Measurements from ENCODE around the gene DDX56. TPM values are rescaled to one million over a fixed set of nuclear protein-coding genes. Genes with fewer than 3 reads are reported as not detected.
A peak's percentile ranks its signal among the peaks of the same experiment; 100 is the strongest.

DDX56 gene
- total RNA-seq, 2 donors from 2014 or later: 41.1 to 90.6 TPM

DNA sequence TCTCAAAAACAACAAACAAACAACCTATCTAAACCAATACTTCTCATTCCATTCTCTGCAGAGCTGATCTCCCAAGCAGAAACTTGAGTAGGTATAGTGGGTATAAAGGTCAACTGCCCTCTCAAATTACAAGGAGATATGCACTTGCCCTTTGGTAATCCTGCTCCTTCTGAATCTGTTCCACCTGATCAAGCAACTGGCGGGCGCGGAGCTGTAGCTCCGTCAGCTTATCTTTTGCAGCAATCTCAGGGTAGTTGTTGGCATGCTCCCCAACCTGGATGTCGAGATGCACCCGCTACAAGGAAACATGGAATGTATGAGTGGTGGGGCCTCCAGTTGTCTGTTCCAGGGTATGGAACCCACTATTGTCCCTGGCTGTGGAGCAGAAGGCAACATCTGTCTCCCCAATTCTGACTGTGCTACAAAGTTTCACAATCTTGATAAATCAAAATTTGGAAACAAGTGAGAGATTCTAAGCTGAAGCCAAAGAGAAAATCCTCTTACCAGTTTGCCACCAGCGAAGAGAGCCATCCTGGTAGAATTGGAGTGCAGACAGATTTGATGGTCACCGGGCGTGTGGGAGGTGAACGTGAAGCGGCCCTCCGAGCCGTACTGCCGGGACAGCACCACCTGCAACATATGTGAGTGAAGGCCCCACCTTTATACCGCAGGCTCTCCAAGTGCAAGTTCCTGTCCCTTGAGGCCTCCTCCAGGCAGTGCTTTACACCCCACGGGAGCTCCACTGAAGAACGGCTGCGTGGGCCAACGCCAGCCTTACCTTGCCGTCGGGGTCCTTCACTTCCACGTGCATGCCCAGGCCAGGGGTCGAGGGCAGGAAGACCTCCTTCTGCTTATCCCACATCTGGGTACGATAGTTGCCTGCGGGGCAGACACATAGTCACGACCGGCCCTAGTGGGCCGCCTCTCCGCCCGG lies 7.5 kb upstream of the DDX56 start:
- Histone ChIP-seq H3K4me1 (peaks cover 14% of the 10 kb centered on the region), H3K27me3 (no peaks in the 10 kb centered on the region), H3K4me3 (peak overlapping the region; percentile 89), H3K9me3 (no peaks in the 10 kb centered on the region), H3K9ac (ENCODE audit: low read depth in 2 of 2, low read length in 2 of 2) (peak overlapping the region; percentile 89 to 95), H3K27ac (peak overlapping the region; percentile 99), H3K36me3 (peaks cover 4% of the 10 kb centered on the region)
- DNase-seq: peak; percentile 55
- TF ChIP-seq, protein P1, sequence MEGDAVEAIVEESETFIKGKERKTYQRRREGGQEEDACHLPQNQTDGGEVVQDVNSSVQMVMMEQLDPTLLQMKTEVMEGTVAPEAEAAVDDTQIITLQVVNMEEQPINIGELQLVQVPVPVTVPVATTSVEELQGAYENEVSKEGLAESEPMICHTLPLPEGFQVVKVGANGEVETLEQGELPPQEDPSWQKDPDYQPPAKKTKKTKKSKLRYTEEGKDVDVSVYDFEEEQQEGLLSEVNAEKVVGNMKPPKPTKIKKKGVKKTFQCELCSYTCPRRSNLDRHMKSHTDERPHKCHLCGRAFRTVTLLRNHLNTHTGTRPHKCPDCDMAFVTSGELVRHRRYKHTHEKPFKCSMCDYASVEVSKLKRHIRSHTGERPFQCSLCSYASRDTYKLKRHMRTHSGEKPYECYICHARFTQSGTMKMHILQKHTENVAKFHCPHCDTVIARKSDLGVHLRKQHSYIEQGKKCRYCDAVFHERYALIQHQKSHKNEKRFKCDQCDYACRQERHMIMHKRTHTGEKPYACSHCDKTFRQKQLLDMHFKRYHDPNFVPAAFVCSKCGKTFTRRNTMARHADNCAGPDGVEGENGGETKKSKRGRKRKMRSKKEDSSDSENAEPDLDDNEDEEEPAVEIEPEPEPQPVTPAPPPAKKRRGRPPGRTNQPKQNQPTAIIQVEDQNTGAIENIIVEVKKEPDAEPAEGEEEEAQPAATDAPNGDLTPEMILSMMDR (IDR thresholded peaks at IDR 0.05): no peak
- intact Hi-C loops (cut with DNase I): loop anchor here (5.0 kb wide), 1 partner anchor 216 kb away; the partner anchor contains the start of gene PPIA

DNA sequence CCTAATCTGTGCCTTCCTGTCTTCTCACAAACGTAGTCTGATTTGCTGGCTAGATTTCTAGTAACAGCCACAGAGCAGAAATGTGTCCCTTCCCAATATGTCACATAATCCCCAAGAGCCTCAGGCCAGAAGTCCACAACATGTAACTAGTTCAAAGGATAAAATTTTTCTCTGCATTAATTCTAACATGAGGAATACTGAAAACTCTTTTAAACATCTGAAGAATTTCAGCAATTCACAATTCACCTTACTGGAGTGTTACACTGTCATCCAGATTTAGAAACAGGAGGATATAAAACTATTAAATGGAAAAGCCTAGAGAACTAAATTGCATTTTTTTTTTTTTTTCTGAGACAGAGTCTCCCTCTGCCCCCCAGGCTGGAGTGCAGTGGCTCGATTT lies 2.5 kb upstream of the DDX56 start:
- TF ChIP-seq, protein P1 (IDR thresholded peaks at IDR 0.05): no peak
- no peaks in the 10 kb centered on the region for H3K9me3 ChIP-seq
- peaks cover 14% of the 10 kb centered on the region for H3K36me3 ChIP-seq
- H3K27ac ChIP-seq: no peak overlapping the region
- intact Hi-C loops (cut with DNase I): no loop called here
- no peaks in the 10 kb centered on the region for H3K27me3 ChIP-seq
- H3K4me1 ChIP-seq: peaks cover 17% of the 10 kb centered on the region
- no peak overlapping the region for H3K4me3 ChIP-seq
- H3K9ac ChIP-seq (ENCODE audit: low read depth in 2 of 2, low read length in 2 of 2): no peak overlapping the region
- DNase-seq: no peak

DNA sequence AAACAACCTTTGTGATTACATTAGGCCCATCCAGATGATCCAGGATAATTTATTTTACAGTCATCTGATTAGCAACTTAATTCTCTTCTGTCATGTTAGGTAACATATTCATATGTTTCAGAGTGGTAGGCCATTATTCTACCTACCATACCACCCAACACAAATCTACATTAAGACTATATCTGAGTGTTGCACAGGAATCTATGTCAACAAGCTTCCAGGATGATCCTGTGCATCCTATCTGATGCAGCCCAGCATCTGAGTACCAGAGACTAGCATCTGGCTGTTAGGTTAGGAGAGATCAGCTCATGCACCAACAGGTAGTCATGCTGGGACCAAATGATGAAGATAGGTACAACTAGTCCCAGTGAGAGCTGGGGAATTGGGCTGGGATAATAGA lies 1.3 kb upstream of the DDX56 start:
- no peaks in the 10 kb centered on the region for H3K27me3 ChIP-seq
- DNase-seq: no peak
- no peak overlapping the region for H3K27ac ChIP-seq
- H3K4me1 ChIP-seq: peaks cover 6% of the 10 kb centered on the region
- H3K4me3 ChIP-seq: no peak overlapping the region
- H3K36me3 ChIP-seq: peaks cover 25% of the 10 kb centered on the region
- no peaks in the 10 kb centered on the region for H3K9me3 ChIP-seq
- TF ChIP-seq, protein P1 (IDR thresholded peaks at IDR 0.05): no peak
- no peak overlapping the region for H3K9ac ChIP-seq (ENCODE audit: low read depth in 2 of 2, low read length in 2 of 2)
- intact Hi-C loops (cut with DNase I): no loop called here

DNA sequence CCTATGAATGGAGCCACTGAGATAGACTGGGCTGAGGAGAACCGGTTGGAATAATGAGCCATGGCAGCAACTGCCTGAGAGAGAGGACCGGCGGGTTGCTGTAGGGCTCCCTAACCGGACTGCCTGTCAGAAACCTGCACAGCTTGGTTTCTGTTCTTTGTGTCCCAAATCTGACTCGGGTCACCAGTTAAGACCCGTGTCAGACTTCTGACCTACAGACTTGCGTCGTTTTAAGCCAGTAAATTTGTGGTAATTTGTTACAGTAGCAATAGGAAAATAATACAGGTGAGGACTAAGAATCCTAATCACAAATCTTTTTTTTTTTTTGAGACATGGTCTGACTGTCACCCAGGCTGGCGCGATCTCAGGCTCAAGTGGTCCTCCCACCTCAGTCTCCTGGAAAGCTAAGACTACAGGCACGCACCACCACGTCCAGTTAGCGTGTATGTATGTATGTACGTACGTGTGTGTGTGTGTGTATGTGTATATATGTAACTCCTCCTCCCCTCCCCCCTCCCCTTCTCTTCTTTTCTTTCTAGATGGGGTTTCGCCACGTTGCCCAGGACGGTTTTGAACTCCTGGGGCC lies 672 bp upstream of the DDX56 start:
- peak overlapping the region; percentile 95 for H3K4me3 ChIP-seq
- H3K9ac ChIP-seq (ENCODE audit: low read depth in 2 of 2, low read length in 2 of 2): peak overlapping the region; percentile 84 to 87
- DNase-seq: no peak
- peaks cover 27% of the 10 kb centered on the region for H3K36me3 ChIP-seq
- intact Hi-C loops (cut with DNase I): no loop called here
- TF ChIP-seq, protein P1 (IDR thresholded peaks at IDR 0.05): no peak
- no peaks in the 10 kb centered on the region for H3K9me3 ChIP-seq
- peak overlapping the region; percentile 84 for H3K27ac ChIP-seq
- H3K27me3 ChIP-seq: no peaks in the 10 kb centered on the region
- H3K4me1 ChIP-seq: peaks cover 5% of the 10 kb centered on the region

DNA sequence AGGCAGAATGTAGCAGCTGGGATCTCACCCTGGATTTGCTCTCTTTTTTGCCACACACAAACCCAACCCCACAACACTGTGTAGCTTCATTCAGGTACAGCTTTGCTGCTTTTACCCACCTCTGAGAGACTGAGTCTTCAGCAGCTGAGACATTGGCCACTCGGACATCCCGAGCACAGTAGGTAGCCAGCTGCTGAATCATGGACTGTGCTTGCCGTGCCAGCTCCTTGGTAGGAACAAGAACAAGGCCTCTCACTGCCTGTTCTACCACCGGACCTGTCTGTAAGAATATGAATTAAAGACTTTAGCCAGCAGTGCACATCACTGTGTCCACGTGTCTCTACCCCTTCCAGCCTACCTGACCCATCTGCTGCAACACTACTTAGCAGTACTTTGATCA lies 937 bp downstream of the DDX56 start:
- peaks cover 39% of the 10 kb centered on the region for H3K36me3 ChIP-seq
- no peaks in the 10 kb centered on the region for H3K27me3 ChIP-seq
- no peaks in the 10 kb centered on the region for H3K9me3 ChIP-seq
- no peak overlapping the region for H3K27ac ChIP-seq
- DNase-seq: no peak
- TF ChIP-seq, protein P1 (IDR thresholded peaks at IDR 0.05): no peak
- peak overlapping the region in 1 of 2 donors; percentile 84 for H3K9ac ChIP-seq (ENCODE audit: low read depth in 2 of 2, low read length in 2 of 2)
- H3K4me1 ChIP-seq: peaks cover 5% of the 10 kb centered on the region
- H3K4me3 ChIP-seq: peak overlapping the region; percentile 95
- intact Hi-C loops (cut with DNase I): no loop called here

Measured in colonic mucosa (tissue), 4 donors.